Measurements from ENCODE around the gene TMEM151A.
"Not testable (repeated sequence)": the region's sequence is repeated elsewhere in the genome, so short reads cannot be mapped to it uniquely, and the experiment has no call there.

Gene TMEM151A

GRCh38 chr11:66267379-66268243 lies 24.1 kb upstream of the TMEM151A start:
- peak in 55 of 56 donors; percentile 61 to 93 (median 84) for DNase-seq

GRCh38 chr11:66268244-66268951 lies 23.3 kb upstream of the TMEM151A start, which contains the start of gene RAB1B:
RAB1B (plus strand) TSS chr11:66268639; CDS start chr11:66268680, 41 bp downstream.
- peak; percentile 86 to 100 (median 99) for DNase-seq

- peak in 2 of 56 donors; percentile 55 to 71 for DNase-seq
Observed at GRCh38 chr11:66268952-66269905, 22.5 kb upstream of the TMEM151A start.

GRCh38 chr11:66271816-66272215 lies 19.9 kb upstream of the TMEM151A start:
- DNase-seq, result no peak

GRCh38 chr11:66272596-66272995 lies 19.1 kb upstream of the TMEM151A start:
- no peak for DNase-seq

- DNase-seq, result no peak
Observed at GRCh38 chr11:66274219-66274618, 17.5 kb upstream of the TMEM151A start.

- no peak for DNase-seq
Observed at GRCh38 chr11:66275396-66275795, 16.3 kb upstream of the TMEM151A start.

GRCh38 chr11:66275984-66276612 lies 15.6 kb upstream of the TMEM151A start:
- DNase-seq, result no peak

GRCh38 chr11:66276619-66277018 lies 15.1 kb upstream of the TMEM151A start:
- DNase-seq, result not testable (repeated sequence)

GRCh38 chr11:66277064-66277463 lies 14.6 kb upstream of the TMEM151A start:
- DNase-seq, result not testable (repeated sequence)

- DNase-seq, result peak in 7 of 56 donors; percentile 12 to 52 (median 27)
Observed at GRCh38 chr11:66277471-66278362, 14.0 kb upstream of the TMEM151A start, which contains the start of gene CNIH2. CNIH2 (plus strand) TSS chr11:66278175; CDS start chr11:66278457, 282 bp downstream.

GRCh38 chr11:66278363-66279091 lies 13.2 kb upstream of the TMEM151A start:
- peak in 2 of 56 donors; percentile 21 to 57 for DNase-seq

GRCh38 chr11:66279092-66279734 lies 12.5 kb upstream of the TMEM151A start:
- DNase-seq, result no peak

- peak in 1 of 56 donors; percentile 67 for DNase-seq
Observed at GRCh38 chr11:66280428-66280827, 11.3 kb upstream of the TMEM151A start.

- no peak for DNase-seq
Observed at GRCh38 chr11:66281001-66281400, 10.7 kb upstream of the TMEM151A start.

- no peak for DNase-seq
Observed at GRCh38 chr11:66281776-66282467, 9.8 kb upstream of the TMEM151A start.

Measured in amygdala (tissue), 56 donors.